HL-60/S4 (cell line): Measurements from ENCODE around the gene LRBA.

Experiments used
- in situ Hi-C: fragments of 300-500 bp; cut with MboI; formaldehyde crosslinking; loops from 2 replicates; pipeline ENCODE4 v1.14.3; 2022; ENCODE audit warnings: low sequenced_read_pairs

LRBA gene

DNA sequence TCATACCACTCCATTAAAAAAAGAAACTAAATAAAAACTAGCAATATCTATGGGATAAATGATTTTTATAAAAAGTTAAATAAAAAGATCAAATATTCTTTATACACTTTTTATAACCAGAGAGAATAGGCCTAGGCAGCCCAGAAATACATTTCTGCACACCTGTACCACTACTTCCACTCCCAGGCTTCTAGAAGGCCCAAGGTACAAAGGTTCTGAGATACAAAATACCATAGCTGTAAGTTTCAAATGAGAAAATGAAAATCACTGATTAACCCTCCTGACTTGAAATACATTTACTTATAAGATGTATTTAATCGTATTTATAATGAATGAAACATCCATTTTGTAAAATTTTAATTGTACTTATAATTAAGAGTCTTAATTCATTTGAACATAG, 659.7 kb downstream of the LRBA start:
- in situ Hi-C loops = no loop called here

DNA sequence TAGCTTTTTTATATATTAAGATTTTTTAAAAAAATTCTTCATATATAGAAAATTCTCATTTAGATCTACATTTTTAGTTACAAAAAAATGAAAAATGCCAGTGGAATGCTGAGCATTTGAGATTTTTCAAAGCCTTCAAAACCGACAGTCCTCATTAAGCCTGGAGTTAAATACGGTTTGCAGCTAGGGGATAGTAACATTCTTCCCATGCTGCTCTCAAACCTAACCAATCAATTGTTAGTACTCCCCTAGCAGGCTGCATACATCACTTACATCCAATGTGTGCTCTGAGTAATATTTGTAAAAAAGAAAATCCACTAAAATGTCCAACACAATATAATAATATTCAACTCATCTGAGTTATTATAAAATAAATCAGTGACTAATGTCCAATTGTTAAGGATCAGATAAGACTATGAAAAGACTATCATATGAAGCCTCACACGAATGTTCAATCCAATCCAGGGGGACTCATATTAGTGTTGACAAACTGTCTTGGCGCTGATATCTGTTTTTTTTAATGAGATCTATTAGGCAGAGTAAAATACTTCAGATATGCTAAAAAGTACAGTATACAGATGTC, 660.8 kb downstream of the LRBA start:
- in situ Hi-C loops = no loop called here

DNA sequence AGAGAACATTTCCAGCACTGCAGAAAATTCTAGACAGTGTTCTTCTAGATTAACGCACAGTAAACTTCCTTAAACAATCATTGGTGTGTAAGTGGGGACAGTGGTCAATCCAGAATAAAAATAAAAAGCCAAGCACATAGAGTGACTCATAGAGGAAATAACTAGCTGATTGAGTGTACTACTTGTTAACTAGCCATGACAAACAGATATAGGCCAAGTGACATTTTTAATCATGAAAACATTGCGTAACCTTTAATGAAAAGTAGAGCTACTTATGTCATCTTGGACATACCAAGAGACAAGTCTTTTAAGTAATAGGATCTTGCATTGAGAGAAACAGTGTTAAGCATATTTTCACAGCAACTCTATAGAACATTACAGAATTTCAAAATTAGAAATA, 667.0 kb downstream of the LRBA start:
- in situ Hi-C loops = no loop called here

DNA sequence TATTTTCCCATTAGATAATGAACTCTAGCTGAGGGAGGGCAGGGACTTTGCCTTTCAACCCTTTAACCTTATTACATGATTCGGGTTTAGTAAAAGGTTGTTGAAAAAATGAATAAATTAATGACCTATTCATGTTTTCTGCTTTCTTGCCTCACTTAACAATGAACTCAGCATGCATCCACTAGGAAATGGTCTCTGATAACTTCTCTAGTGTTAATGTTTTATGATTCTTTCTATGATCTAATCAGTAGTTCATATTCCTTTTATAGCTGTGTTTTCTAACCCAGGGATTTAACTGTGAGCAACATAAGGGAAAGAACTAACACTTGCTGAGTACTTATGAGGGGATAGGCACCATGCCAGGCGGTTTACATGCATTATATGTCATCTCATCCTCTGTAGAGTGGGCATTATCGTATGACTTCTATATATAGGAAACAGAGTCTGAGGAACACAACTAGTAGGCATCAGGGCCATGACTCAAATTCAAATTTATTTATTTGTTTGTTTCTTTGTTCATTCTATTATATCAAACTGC, 669.8 kb downstream of the LRBA start:
- in situ Hi-C loops = no loop called here

DNA sequence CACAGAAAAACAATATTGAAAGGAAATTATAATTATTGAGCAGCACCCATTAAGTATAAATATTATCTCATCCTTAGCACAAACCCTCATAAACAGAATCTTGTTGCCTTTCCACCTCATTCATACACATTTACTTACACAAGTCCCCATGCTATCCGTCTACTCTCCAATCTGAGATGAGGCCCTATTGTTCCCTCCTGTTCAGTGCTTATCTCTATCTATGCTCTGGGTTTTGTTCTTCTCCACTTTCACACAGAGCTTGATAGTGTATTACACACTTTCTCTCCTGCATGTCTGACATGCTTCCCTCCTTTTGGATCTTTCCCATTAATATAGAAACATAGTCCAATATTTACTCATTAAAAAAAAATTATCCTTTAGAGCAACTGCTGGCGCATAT, 671.3 kb downstream of the LRBA start:
- in situ Hi-C loops = no loop called here

DNA sequence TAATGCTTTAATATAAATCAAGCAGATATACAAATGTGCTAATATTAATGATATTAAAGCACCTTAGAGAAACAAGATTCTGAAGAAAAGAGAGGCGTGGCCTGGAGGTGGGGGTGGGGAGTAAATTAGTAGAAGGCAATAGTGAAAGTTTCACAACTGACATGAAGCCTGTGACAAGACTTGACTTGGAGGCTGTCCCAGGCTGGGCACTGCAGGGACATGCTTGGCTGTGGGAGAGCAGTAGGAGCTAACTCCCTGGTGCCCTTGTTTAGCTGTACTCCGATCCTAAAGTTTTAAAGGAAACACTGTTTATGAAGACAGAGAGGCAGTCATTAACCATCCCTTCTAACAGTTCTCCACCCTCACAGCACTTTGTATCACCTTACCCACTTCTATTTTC, 672.1 kb downstream of the LRBA start:
- in situ Hi-C loops = no loop called here

DNA sequence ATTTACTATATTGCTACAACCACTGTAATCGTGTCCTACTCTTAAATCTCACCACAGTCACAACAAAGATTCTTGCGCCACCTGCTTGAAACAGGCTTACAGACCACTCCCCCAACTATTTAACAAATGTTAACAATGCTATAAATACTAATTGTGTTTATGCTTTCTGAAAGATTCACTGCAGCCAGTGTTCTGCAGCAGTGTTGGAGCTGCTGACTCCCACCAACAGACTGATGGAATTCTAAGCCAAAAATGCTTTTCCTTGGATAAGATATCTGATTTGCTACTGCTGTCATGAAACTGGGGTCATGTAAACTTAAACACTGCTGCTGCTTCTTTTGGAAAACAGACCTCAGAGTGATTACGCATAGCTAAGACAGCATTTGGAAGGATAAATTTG, 677.4 kb downstream of the LRBA start:
- in situ Hi-C loops = no loop called here

DNA sequence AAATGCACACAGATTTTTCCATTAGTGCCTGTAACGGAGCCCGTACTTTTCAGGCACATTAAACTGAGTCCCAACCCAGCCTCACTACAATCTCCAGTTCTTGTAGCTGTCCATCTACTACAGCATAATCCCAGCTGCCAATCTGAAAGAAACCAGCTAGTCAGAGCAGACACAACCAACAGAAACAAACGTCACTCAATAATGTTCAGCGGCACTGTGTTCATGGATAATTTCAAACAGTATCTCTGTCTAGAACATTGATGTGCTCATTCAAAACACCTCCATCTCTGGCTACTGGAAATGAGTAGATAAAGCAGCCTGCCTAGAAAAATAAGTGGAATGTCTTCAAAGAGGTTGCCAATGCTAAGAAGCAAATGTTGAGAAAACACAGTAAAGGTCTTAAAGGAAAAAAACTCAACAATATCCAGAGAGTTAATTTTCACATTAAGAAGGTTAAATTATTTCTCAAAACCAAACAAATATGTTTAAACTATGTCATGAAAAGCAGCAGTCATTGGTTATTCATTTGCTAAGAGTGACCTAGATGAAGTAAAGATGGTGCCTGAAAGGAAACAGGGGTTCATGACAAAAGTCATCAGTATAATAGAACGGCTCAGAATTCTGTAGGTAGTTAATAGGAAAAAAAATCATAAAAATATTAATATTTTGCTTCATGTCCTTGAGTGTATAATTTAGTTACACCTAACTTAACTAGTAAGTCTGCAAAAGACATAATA, 678.2 kb downstream of the LRBA start:
- in situ Hi-C loops = no loop called here

DNA sequence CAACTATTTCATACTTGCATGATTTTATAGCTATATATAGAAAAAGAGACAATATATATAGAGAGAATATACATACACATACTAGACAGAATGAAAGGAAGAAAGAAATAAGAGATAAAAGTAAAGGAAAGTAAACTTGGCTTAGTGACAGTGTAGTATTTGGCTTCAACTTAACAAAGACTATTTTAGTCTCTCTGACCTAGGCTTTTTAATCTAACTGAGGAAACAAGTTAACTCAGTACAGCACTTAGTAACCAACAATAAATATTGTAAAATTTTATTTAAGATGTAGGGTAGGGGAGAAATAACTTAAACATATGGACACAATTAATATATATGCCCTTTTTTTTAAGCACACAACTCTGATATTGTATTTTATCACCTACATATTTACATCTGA, 682.1 kb downstream of the LRBA start:
- in situ Hi-C loops = no loop called here

DNA sequence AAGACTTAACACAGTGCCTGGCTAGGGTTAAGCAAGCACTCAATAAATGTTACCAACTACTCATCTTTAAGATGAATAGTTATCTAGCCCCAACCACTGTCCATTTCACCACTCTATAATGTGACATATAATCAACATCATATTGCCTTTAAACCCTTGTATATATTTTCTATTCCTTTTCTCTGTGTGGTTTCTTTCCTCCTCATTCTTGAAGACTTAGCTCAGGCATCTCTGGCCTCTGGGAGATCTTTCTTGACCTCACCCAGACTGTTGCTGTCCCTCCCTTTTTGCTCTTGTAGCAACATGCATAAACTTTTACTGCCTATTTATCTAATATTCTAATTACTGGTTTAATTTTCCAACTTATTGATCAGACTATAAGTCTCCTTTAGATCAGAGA, 683.0 kb downstream of the LRBA start:
- in situ Hi-C loops = no loop called here

DNA sequence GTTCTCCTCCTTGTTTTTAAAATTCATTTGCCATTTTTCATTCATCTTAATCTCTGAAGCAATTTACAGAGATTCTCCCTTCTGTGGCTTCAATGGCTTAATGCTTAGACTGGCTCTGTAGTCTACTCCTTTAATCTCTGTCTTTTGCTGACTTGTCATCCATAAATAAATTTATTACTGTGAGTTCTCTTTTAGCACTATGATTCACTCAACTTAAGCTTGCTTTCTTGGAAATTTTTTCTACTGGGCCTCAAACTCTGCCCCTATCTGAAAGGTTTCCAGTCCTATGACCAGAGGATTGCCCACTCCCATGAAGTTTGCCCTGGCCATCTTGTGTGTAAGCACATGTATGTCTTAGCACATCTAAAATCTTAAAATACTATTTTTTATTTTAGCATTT, 685.7 kb downstream of the LRBA start:
- in situ Hi-C loops = no loop called here

DNA sequence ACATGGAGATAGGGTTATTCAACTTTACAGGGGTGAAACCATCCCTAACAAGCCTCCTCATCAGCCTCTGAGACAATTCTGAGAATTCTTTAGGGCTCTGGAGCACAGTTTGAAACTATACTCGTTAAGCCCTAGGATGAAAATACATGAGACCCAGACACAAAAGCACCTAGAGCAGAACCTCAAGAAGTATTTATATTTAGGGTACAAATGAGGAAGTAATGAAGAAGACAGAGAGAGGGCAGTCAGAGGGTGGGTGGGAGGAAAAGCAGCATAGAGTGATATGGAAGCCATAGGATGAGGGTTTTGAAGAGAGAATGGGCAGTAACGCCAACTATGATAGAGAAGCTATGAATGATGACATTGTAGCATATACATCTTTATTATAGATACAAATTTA, 686.6 kb downstream of the LRBA start:
- in situ Hi-C loops = no loop called here

DNA sequence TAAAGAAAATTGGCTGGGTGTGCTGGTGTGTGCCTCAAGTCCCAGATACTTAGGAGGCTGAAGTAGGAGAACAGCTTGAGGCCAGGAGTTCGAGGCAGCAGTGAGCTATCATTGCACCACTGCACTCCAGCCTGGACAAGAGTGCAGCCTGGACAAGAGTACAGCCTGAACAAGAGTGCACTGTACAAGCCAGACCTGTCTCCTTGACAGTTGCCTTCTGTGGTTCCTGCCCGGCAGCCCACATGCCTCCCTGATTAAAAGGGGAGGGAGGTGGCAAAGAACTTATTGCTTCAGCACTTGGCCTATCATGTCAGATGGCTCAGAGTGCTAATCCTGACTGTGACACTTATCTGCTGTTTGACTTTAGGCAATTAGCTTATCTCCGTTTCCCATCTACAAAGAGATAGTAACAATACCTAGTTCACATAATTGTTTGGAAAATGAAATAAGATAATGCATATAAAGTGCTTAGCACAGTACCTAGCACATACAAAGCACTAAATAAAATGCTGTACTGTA, 687.8 kb downstream of the LRBA start:
- in situ Hi-C loops = no loop called here

DNA sequence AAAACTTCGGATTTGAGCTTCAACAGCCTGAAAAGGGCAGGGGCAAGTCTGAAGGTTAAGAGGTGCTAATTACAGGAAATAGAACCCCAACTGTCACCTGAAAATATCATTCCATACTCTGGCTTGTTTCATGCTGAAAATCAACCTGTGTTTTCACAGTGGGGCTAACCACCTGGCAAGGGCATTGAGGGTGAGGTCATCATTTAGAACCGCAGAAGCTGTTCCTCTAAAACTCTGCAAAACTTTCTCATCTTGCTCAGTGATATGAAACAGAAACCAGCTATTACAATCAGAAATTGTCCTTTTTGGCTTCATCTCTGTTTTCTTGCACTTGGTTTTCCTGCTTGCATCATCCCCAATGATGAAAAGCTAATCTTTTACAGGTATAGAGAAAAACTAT, 689.2 kb downstream of the LRBA start:
- in situ Hi-C loops = no loop called here

DNA sequence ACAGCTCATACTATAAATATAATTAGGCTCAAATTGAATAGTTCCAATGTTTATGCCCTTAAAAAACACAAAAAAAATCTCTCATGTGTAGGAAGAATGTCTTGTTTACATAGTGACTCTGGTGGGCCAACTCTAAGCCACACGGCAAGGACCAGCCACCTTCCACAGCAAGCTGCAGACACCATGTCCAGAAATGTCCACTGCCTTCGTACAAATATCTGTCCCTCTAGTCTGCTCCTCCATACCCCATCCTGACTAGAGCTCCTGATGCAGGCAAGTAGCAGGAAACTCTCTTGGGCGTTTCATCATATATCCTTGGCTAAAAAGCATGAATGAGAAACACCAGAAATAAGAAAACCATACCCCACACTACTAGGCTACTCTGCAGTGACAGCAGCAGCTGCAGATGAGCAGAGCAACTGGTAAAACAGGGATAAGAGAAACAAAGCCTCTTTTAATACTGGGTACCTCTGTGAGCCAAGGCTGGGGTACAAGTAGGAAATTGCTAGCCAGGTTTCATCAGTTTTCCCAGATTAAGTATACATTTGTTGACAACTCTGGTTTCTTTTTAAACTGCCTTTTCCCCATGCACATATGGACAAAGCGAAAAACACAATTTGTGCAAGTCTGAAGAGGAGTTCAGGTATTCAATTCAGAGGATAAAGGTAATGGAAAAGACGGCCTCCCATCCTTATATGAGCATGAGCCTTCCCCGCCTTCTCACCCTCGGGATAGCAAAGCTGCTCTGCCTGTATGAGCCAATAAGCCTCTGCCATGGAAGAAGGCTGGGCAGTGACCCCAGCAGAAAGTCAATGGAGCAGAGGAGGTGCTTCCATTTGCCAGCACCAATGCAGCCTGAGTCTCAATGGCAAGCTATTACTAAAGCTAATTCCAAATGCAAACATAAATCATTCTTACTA, 691.4 kb downstream of the LRBA start:
- in situ Hi-C loops = no loop called here

DNA sequence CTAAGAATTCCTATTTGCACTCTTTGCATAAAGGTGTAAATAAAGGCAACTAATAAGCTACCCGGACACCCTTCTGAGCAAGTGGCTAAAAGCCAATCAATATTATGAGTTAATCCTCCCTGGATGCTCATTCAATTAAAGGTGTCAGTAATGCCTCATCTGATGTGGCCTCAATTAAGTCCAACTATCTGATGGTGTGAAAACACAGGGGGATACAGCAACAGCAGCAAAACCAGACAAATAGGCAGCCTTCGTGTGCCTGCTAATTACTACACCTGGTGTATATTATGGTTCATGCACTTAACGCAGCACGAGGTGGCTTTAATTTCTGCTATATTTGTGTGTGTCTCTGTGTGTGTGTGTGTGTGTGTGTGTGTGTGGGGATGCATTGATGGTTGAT, 692.4 kb downstream of the LRBA start:
- in situ Hi-C loops = no loop called here

DNA sequence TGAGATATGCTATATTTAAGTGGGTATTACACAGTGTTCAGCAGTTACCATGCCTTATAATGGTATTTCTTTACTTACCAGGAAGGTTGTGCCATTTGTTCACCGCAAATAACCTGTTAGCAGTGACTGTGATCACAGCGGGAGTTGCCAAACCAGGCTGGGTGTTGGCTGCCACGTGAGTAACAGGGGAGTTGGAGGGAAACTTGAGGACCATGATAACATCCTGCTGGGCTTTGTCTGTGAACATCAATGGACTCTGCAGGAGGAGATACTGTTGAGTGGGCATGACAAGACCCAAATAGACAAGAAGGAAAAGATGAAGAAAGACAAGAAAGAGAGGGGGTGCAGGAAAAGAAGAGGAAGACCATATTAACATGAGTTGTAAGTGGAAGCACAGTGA, 694.0 kb downstream of the LRBA start:
- in situ Hi-C loops = no loop called here

DNA sequence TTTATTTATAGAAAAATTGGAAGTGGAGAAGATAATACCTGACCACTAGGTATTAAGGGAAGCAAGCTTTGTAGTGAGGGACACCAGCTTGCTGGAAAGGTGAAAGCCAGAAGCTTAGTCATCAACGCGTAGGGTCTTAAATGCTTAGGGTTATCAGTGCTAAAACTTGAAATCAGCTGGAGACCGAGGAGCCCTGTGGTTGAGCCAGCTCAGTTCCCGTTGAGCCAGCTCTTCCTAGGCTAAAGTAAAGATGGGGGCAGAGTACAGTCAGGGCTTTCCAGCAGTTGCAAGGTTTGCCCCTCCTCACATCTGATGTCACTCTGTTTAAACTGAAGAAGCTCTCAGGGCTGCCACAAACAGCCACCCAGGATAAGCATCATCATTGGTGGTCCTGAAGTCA, 696.1 kb downstream of the LRBA start:
- in situ Hi-C loops = no loop called here

DNA sequence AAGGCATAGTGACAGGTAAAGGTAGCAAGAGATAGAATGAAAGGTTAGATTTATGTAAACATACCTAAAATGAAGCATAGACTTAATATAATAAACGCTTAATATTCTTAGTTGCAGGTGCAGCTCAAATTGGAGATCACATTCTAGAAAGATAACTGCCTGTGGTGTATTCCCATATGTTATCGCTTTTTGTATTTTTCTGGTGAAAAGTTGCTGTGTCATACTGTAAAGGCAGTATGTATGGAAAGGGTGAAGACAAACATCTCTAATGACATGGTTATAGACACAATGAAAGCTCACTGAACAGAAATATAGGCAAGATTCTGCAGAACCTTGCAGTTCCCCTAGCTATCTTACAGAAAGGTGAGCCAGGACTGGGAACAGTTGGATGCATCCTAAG, 696.6 kb downstream of the LRBA start:
- in situ Hi-C loops = no loop called here

DNA sequence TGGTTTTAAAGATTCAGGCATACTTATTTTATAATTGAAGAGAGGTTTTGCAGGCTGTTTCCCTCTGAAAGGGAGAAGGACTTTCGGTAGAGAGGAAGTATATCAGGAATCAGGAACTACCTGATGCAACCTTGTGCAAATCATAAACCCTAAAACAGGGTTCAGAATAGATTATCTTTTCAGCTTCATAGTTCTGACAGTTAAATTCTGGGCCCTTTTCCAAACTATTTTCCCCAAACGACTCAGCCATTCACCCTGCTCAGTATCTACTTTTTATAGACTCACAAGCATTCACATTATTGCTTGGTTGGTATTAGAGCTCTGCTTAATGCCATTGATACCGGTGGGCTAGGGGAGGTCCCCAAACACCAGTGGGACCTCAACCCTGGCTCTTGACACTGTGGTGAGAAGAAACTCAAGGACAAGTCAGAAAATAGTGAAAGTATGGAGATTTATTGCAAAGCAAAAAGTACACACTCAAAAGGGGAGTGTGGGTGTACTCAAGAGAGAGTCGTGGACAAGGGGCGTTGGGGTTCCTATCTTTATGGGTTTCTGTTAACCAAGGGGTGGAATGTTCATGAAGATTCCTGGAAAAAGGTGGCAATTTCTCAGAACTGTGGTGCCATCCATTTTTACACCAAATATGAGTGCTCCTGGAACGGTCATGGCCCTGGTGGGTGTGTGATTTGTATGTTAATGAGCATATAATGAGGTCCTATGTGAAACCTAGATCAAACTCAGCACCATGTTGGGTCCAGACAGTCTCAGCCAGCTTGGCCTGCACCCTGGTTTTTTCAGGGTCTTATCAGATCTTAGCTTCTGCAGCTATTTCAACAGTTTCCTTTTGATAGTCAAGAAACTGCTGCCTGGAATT, 698.5 kb downstream of the LRBA start:
- in situ Hi-C loops = no loop called here

DNA sequence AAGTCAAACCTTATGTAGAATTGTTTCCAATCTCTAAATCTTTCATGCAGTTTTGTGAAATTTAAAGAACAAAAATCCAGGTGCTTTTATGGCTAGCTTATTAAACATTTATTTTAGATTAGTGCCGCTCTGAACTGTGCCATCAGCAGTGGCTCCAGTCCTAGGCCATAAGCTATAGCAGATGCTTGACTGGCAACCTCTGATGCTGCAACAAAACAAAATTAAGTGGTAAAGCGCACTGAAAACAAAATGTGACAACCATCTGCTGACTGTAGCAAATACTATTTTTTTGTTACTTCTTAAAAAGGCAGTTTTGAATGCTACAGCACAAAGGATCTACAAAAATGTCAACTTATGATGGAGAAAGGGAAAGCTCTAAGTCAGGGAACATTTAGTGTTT, 699.4 kb downstream of the LRBA start:
- in situ Hi-C loops = no loop called here
